Measurements from ENCODE around the gene ZC3H8. TPM values are rescaled to one million over a fixed set of nuclear protein-coding genes. Genes with fewer than 3 reads are reported as not detected.
"Not testable (repeated sequence)": the region's sequence is repeated elsewhere in the genome, so short reads cannot be mapped to it uniquely, and the experiment has no call there.

ZC3H8 gene
- total RNA-seq, 1 donor = 17.4 TPM

- H3K4me3 ChIP-seq (ENCODE audit: low read depth, low read length) = no peak overlapping the region
- peak; percentile 73 for DNase-seq (ENCODE audit: low read depth)
- no peak for TF ChIP-seq CTCF (IDR thresholded peaks at IDR 0.05; ENCODE audit: insufficient read depth, low read length)
These were observed 39.0 kb upstream of the ZC3H8 start for GRCh38 chr2:112293636-112294401.

GRCh38 chr2:112290648-112291047 lies 35.8 kb upstream of the ZC3H8 start:
- no peak for TF ChIP-seq CTCF (IDR thresholded peaks at IDR 0.05; ENCODE audit: insufficient read depth, low read length)
- DNase-seq (ENCODE audit: low read depth) = no peak
- H3K4me3 ChIP-seq (ENCODE audit: low read depth, low read length) = no peak overlapping the region

- no peak for TF ChIP-seq CTCF (IDR thresholded peaks at IDR 0.05; ENCODE audit: insufficient read depth, low read length)
- DNase-seq (ENCODE audit: low read depth) = no peak
These were observed 35.2 kb upstream of the ZC3H8 start for GRCh38 chr2:112290088-112290487.

DNA sequence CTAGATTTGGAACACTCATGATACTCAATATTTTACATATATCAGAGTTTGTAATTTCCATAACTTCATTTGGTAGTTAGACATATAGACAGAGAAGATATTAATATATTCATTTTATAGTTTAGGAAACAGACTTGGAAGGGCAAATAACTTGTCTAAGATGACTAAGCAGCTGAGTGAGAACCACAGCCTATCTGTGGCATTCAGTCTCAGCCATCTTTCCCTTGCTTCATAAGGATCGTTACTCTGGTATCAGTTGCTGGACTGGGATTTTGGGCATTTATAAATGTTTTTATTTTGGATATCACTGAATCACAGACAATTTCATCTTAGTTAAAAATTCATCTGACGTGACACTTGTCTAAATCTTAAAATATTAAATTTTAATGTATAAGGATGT lies 28.7 kb upstream of the ZC3H8 start:
- DNase-seq (ENCODE audit: low read depth) = peak; percentile 42
- not testable (repeated sequence) for H3K4me3 ChIP-seq (ENCODE audit: low read depth, low read length)

More at GRCh38 chr2:112290088-112290487, 35.2 kb upstream of the ZC3H8 start:
- H3K4me3 ChIP-seq (ENCODE audit: low read depth, low read length) = no peak overlapping the region

DNA sequence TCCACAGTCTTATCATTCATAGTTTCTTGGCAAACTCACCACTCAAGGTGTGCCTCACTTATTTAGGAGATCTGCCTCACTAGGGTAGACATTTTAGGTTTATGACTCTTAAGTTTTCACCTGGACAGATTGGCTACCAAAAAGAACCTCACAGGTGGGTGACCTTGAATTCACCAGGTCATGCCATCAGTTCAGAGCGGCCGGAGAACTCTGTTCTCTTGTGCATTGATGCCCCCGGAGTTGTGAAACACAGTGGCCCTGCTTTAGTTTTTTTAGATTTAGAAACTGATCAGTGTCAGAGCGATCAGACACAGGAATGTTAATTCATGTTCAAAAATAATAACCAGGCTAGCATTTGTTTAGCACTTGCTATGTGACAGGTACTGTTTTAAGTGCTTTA lies 27.2 kb upstream of the ZC3H8 start:
- H3K4me3 ChIP-seq (ENCODE audit: low read depth, low read length); DNase-seq (ENCODE audit: low read depth): not testable (repeated sequence)

GRCh38 chr2:112277596-112278220 lies 22.9 kb upstream of the ZC3H8 start:
- no peak for TF ChIP-seq CTCF (IDR thresholded peaks at IDR 0.05; ENCODE audit: insufficient read depth, low read length)
- no peak overlapping the region for H3K4me3 ChIP-seq (ENCODE audit: low read depth, low read length)
- DNase-seq (ENCODE audit: low read depth) = peak; percentile 67

DNA sequence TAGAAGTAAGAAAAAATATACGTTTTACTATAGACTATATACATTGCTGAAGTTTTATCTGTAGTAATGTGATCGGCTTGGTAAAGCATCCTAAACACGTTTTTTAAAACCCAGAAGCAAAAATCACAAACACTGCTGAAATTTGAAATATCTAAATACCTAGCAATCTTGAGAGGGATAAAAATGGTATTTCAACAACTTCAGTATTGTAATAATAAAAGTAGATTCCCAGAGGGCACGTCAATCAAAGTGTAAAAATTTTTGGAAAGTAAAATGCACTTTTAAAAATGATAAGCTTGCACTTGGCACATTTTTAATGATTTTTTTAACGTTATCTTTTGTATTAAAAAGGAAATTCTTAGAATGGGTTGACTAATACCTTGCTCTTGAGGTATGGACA lies 22.1 kb upstream of the ZC3H8 start:
- TF ChIP-seq CTCF (IDR thresholded peaks at IDR 0.05; ENCODE audit: insufficient read depth, low read length) = no peak
- peak; percentile 24 for DNase-seq (ENCODE audit: low read depth)
- H3K4me3 ChIP-seq (ENCODE audit: low read depth, low read length) = no peak overlapping the region
